PC-3 (cell line): Measurements from ENCODE around the gene EXOG. TPM values are rescaled to one million over a fixed set of nuclear protein-coding genes. Genes with fewer than 3 reads are reported as not detected.
"Not testable (repeated sequence)": the region's sequence is repeated elsewhere in the genome, so short reads cannot be mapped to it uniquely, and the experiment has no call there.

Experiments
- ATAC-seq: fragments of 200-7000 bp; cut with Tn5 transposase; 2 replicates; pipeline ENCODE4 v1.9.1; 2020; ENCODE audit warnings: mild to moderate bottlenecking, moderate library complexity
- BruUV-seq: library from RNA; stranded (reverse); fragments of 400-500 nt; replicated peaks from 2 replicates; lab custom pipeline; 2021; lab: Mats Ljungman, UMichigan
- CTCF ChIA-PET: fragments of 300-600 bp; sonication (Branson Sonifier 250); formaldehyde crosslinking; loops from one replicate; lab custom pipeline; 2022; ENCODE audit warnings: antibody characterized with exemption; lab: Charles Lee
- POLR2A ChIA-PET: fragments of 300-600 bp; sonication (Branson Sonifier 250); formaldehyde crosslinking; loops from one replicate; lab custom pipeline; 2022; ENCODE audit warnings: antibody characterized with exemption; ENCODE audit not compliant: unreplicated experiment; lab: Charles Lee
- DNase-seq: peaks from one replicate; pipeline ENCODE4 v3.0.0-alpha.2; 2015
- H2AFZ ChIP-seq: fragments of 300-600 bp; sonication (generic); 2 replicates; pipeline ENCODE4 v1.6.0; 2016; ENCODE audit warnings: antibody characterized with exemption, low read length
- H3F3A ChIP-seq: fragments of 300-600 bp; sonication (generic); one replicate; pipeline ENCODE4 v1.6.0; 2017; ENCODE audit warnings: antibody characterized with exemption, low read length, control low read depth, mild to moderate bottlenecking; ENCODE audit not compliant: unreplicated experiment
- H3K27ac ChIP-seq: fragments of 300-600 bp; sonication (generic); 2 replicates; pipeline ENCODE4 v1.5.1; 2016; ENCODE audit warnings: mild to moderate bottlenecking, low read length
- H3K27me3 ChIP-seq: fragments of 300-600 bp; sonication (generic); 2 replicates; pipeline ENCODE4 v1.6.1; 2016; ENCODE audit warnings: low read length, mixed read lengths
- H3K36me3 ChIP-seq: fragments of 300-600 bp; sonication (generic); 2 replicates; pipeline ENCODE4 v1.6.1; 2016; ENCODE audit warnings: low read depth, mixed run types, low read length, mixed read lengths
- H3K4me1 ChIP-seq: fragments of 300-600 bp; sonication (generic); 2 replicates; pipeline ENCODE4 v1.5.1; 2016; ENCODE audit warnings: low read length; ENCODE audit not compliant: insufficient read depth
- H3K4me2 ChIP-seq: fragments of 300-600 bp; sonication (generic); 2 replicates; pipeline ENCODE4 v1.6.0; 2016; ENCODE audit warnings: low read length
- H3K4me3 ChIP-seq: fragments of 300-600 bp; sonication (generic); 2 replicates; pipeline ENCODE4 v1.5.1; 2016; ENCODE audit warnings: mild to moderate bottlenecking, low read length, mixed read lengths
- H3K79me2 ChIP-seq: fragments of 300-600 bp; sonication (generic); 2 replicates; pipeline ENCODE4 v1.6.1; 2017; ENCODE audit warnings: low read length, mixed read lengths
- H3K9ac ChIP-seq: fragments of 300-600 bp; sonication (generic); 2 replicates; pipeline ENCODE4 v1.6.0; 2016; ENCODE audit warnings: mild to moderate bottlenecking, low read length
- H3K9me2 ChIP-seq: fragments of 300-600 bp; sonication (generic); replicated peaks from 2 replicates; pipeline ENCODE4 v1.6.1; 2016; ENCODE audit warnings: mixed run types, low read length, mixed read lengths
- H3K9me3 ChIP-seq: fragments of 300-600 bp; sonication (generic); 2 replicates; pipeline ENCODE4 v1.6.1; 2016; ENCODE audit warnings: low read length, mixed read lengths
- H4K20me1 ChIP-seq: fragments of 300-600 bp; sonication (generic); 2 replicates; pipeline ENCODE4 v1.6.1; 2016; ENCODE audit warnings: low read length, mixed read lengths
- CTCF ChIP-seq: fragments of 300-600 bp; sonication (generic); conservative IDR thresholded peaks from 2 replicates; pipeline ENCODE4 v1.5.1; 2017; ENCODE audit warnings: antibody characterized with exemption, low read depth, mild to moderate bottlenecking, low read length
- EZH2 ChIP-seq: fragments of 300-600 bp; sonication (generic); IDR thresholded peaks from one replicate; pipeline ENCODE4 v1.6.1; 2017; ENCODE audit warnings: antibody characterized with exemption, mild to moderate bottlenecking, low read length; ENCODE audit not compliant: unreplicated experiment
- EZH2phosphoT487 ChIP-seq: fragments of 300-600 bp; sonication (generic); IDR thresholded peaks from 2 replicates; pipeline ENCODE4 v1.6.1; 2018; ENCODE audit warnings: mild to moderate bottlenecking, antibody characterized with exemption, low read length, borderline replicate concordance
- intact Hi-C: fragments of 100-400 bp; cut with micrococcal nuclease; formaldehyde crosslinking; loops from 2 replicates; pipeline ENCODE4 v1.9.0; 2023
- total RNA-seq: library from RNA; depleted of rRNA; stranded (reverse); fragments of >200 nt; gene quantifications from 2 replicates; pipeline ENCODE4 v1.2.3, GENCODE V29; 2014

Gene EXOG
- total RNA-seq, 1 experiment from 2014 or later: 10.0 TPM

- TF ChIP-seq CTCF (no peak), EZH2 (no peak), EZH2phosphoT487 (no peak)
- BruUV-seq: no TSS peak
- no peak for ATAC-seq
Measured at GRCh38 chr3:38565339-38566214, 69.4 kb downstream of the EXOG start.

GRCh38 chr3:38566215-38566528 lies 70.0 kb downstream of the EXOG start:
- H3K27me3 ChIP-seq: peaks cover 18% of the 10 kb centered on the region
- H3K27ac ChIP-seq: no peak overlapping the region
- TF ChIP-seq CTCF (no peak), EZH2phosphoT487 (no peak), EZH2 (no peak)
- no peaks in the 10 kb centered on the region for H3F3A ChIP-seq
- no peaks in the 10 kb centered on the region for H3K9me3 ChIP-seq
- H3K9me2 ChIP-seq: no peaks in the 10 kb centered on the region
- no peak overlapping the region for H3K4me3 ChIP-seq
- no peaks in the 10 kb centered on the region for H4K20me1 ChIP-seq
- ChIA-PET POLR2A (no interaction called here), CTCF (no interaction called here)
- intact Hi-C loops: no loop called here
- no TSS peak for BruUV-seq
- no peak for ATAC-seq
- H2AFZ ChIP-seq: no peak overlapping the region
- H3K9ac ChIP-seq: no peak overlapping the region
- no peak overlapping the region for H3K4me2 ChIP-seq
- H3K36me3 ChIP-seq: no peaks in the 10 kb centered on the region
- H3K79me2 ChIP-seq: no peaks in the 10 kb centered on the region
- DNase-seq: no peak
- no peaks in the 10 kb centered on the region for H3K4me1 ChIP-seq

More at GRCh38 chr3:38565339-38566214, 69.4 kb downstream of the EXOG start:
- DNase-seq: no peak
- POLR2A ChIA-PET: no interaction called here
- no peak overlapping the region for H3K4me3 ChIP-seq
- no peaks in the 10 kb centered on the region for H3K79me2 ChIP-seq
- no peaks in the 10 kb centered on the region for H4K20me1 ChIP-seq
- no peak overlapping the region for H3K27ac ChIP-seq
- CTCF ChIA-PET: no interaction called here
- no peak overlapping the region for H3K4me2 ChIP-seq
- H3K4me1 ChIP-seq: no peaks in the 10 kb centered on the region
- no peaks in the 10 kb centered on the region for H3F3A ChIP-seq
- intact Hi-C loops: no loop called here
- no peak overlapping the region for H2AFZ ChIP-seq
- no peaks in the 10 kb centered on the region for H3K9me2 ChIP-seq
- H3K9me3 ChIP-seq: no peaks in the 10 kb centered on the region
- peaks cover 18% of the 10 kb centered on the region for H3K27me3 ChIP-seq
- no peak overlapping the region for H3K9ac ChIP-seq
- no peaks in the 10 kb centered on the region for H3K36me3 ChIP-seq

- H3K27ac ChIP-seq, H2AFZ ChIP-seq, BruUV-seq, H4K20me1 ChIP-seq, CTCF ChIA-PET, ATAC-seq, DNase-seq, intact Hi-C loops, H3K4me1 ChIP-seq, H3K4me3 ChIP-seq, POLR2A ChIA-PET, H3K9me2 ChIP-seq, H3K79me2 ChIP-seq, H3K4me2 ChIP-seq, H3F3A ChIP-seq, H3K9me3 ChIP-seq, H3K36me3 ChIP-seq, H3K9ac ChIP-seq: not testable (repeated sequence)
- H3K27me3 ChIP-seq: peaks cover 13% of the 10 kb centered on the region
Measured at GRCh38 chr3:38566794-38567193, 70.7 kb downstream of the EXOG start.
